ENCODE measurements around the gene ALLC.
A peak's percentile ranks its signal among the peaks of the same experiment; 100 is the strongest.

The ALLC gene

GRCh38 chr2:3683748-3684454 is 25.9 kb downstream of the ALLC start:
- POLR2A ChIA-PET (ENCODE audit: low non-redundant PET), result no interaction called here
- CTCF ChIA-PET, result interaction anchor here (0.6 kb wide), 1 partner anchor 19 kb away, joined by 4 read pairs; no protein-coding TSS in a partner anchor
- DNase-seq (ENCODE audit: low spot score), result no peak
- no peak for TF ChIP-seq CTCF (conservative IDR thresholded peaks at IDR 0.05; ENCODE audit: low read depth)
- no peak overlapping the region for H3K27ac ChIP-seq

- CTCF ChIA-PET, result no interaction called here
- no peak overlapping the region for H3K27ac ChIP-seq
- POLR2A ChIA-PET (ENCODE audit: low non-redundant PET), result no interaction called here
- no peak for DNase-seq (ENCODE audit: low spot score)
- TF ChIP-seq CTCF (conservative IDR thresholded peaks at IDR 0.05; ENCODE audit: low read depth), result no peak
These were observed 32.2 kb downstream of the ALLC start for GRCh38 chr2:3689998-3690748.

- peak; percentile 52 for TF ChIP-seq CTCF (conservative IDR thresholded peaks at IDR 0.05; ENCODE audit: low read depth)
- ChIA-PET CTCF (interaction anchor here (0.6 to 1.6 kb wide), 7 partner anchors 10 to 113 kb away, joined by 3 to 5 read pairs (median 4); no protein-coding TSS in a partner anchor), POLR2A (ENCODE audit: low non-redundant PET) (no interaction called here)
- DNase-seq (ENCODE audit: low spot score), result peak; percentile 42
- no peak overlapping the region for H3K27ac ChIP-seq
These were observed 34.4 kb downstream of the ALLC start for GRCh38 chr2:3692375-3692774.

GRCh38 chr2:3696545-3696944 is 38.5 kb downstream of the ALLC start:
- POLR2A ChIA-PET (ENCODE audit: low non-redundant PET), result no interaction called here
- TF ChIP-seq CTCF (conservative IDR thresholded peaks at IDR 0.05; ENCODE audit: low read depth), result no peak
- DNase-seq (ENCODE audit: low spot score), result no peak
- H3K27ac ChIP-seq, result no peak overlapping the region
- CTCF ChIA-PET, result no interaction called here

GRCh38 chr2:3701071-3701470 is 43.1 kb downstream of the ALLC start:
- POLR2A ChIA-PET (ENCODE audit: low non-redundant PET), result no interaction called here
- H3K27ac ChIP-seq, result no peak overlapping the region
- CTCF ChIA-PET, result interaction anchor here (0.6 kb wide), 1 partner anchor 21 kb away, joined by 4 read pairs; no protein-coding TSS in a partner anchor
- DNase-seq (ENCODE audit: low spot score), result no peak
- no peak for TF ChIP-seq CTCF (conservative IDR thresholded peaks at IDR 0.05; ENCODE audit: low read depth)

- no peak within 1 kb of the TSS for H3K27ac ChIP-seq
- CTCF ChIA-PET, result interaction anchor here (1.2 kb wide), 1 partner anchor 12 kb away, joined by 3 read pairs; no protein-coding TSS in a partner anchor
- DNase-seq (ENCODE audit: low spot score), result no peak
- POLR2A ChIA-PET (ENCODE audit: low non-redundant PET), result no interaction called here
- TF ChIP-seq CTCF (conservative IDR thresholded peaks at IDR 0.05; ENCODE audit: low read depth), result no peak
These were observed 45.3 kb downstream of the ALLC start, which contains the start of gene DCDC2C for GRCh38 chr2:3703236-3703756. DCDC2C (plus strand) TSS chr2:3703575; CDS start chr2:3703752, 177 bp downstream.
